Hematopoietic multipotent progenitor cell treated with erythropoietin and hydrocortisone succinate and interleukin-3 and kit ligand, for 17 days (in vitro differentiated cells): ENCODE data around the gene TNS3.

Experiments used
- DNase-seq: peaks from one replicate; pipeline ENCODE4 v3.0.0-alpha.2; 2015; ENCODE audit warnings: low spot score

TNS3 gene

DNA sequence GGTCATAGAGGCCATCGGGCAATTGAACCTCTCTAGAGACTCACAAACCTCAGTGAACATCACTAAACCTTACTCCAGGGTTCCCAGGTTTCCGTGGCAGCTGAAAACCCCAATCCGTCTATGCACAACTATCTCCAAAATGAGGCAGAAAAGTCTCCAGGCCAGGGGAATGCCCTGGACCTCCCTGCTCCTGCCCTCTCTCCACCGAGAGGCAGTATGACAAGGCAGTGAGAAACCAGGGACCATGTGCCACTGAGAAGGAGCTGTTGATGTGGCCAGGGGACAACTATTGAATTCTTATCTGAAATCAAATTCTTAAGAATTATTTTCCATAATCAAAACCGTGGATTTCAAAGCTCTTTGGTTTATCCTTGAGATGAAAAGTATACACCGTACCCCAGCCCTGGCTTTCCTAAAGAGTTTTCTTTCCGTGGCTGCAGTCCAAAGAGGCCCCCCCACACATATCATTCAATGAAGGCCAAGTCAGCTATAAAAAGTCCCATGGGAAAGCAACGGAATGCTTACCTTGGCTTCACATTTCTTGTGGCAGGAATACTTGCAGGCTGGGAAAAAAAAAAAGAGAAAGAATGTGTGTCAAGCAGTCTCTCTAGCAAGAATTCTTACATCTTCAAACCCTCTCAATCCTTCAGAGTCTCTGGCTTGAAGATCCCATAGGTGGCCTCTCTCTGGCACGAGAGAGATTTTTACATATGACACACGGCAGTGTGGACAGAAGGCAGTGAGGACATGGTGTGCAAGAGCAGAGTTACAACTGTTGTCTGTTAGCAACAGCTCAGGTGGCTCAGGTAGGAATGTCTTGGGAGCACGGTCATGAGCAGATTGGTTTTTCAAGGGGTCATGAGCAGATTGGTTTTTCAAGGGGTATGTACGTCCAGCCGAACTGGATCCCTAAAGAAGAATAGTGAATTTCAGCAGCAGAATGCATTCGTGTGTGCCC is 75.2 kb downstream of the TNS3 start:
- DNase-seq = no peak

DNA sequence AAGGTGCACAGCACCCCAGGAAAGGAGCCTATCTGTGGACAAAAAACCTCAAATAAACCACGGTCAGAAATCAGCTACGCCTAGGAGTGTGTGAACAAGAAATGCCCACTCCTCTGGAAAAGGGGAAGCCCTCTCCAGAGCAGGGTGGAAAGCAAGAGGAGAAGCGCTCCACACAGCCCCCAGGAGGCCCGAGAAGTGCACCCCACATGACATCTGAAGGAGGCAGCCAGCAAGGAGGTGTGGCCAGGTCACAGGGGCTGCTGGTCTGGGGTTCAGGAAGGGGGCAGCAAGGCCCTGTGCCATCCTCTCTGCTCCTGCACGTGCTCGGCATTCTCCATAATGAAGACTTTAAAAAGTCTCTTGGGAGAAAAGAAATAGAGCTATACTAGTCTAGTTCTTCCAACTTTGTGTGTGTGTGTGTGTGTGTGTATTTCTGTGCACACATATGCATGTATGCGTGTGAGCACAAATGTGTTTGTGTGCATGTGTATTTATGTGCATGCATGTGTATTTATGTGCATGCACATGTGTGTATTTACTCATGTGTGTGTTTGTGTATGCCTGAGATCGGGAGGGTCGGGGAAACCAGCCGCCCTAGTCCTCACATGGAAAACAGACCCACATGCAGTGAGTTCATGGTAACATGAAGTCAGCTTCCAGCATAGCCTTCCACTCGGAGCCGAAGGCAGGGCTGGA is 76.5 kb downstream of the TNS3 start:
- no peak for DNase-seq

DNA sequence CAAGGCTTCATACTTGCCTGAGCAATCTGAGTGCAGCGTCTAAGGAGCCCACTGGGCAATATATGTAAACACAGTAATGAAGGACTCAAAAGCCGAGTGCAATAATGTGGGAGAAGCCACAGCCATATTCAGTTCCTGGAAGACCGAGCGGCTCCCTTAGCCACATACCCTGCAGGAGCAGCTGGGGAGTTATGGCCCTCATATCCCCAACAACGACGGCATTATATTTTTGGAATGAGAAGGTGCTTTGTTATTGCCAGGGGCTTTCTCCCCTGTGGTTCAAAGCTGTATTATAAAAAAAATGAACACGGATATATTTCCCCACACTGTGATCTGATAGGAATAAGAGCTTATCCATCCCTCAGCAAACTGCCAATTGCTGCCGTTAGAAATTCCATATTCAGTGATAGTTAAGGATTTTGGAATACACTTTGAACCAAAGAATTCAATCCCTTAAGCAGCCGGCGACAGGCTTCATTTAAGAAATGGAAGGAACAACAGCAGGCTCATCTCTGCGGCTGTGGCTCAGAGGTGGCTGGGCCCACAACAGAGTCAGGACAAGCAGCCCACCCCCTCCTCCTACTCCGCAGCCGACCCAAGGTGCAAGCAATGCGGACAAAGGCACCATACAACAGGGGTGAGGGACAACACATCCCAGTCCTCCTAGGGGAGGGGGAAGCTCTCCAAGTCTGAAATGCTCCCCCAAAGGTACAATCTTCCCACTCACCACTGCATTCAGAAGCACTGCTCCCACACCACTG is 77.2 kb downstream of the TNS3 start:
- DNase-seq = no peak

DNA sequence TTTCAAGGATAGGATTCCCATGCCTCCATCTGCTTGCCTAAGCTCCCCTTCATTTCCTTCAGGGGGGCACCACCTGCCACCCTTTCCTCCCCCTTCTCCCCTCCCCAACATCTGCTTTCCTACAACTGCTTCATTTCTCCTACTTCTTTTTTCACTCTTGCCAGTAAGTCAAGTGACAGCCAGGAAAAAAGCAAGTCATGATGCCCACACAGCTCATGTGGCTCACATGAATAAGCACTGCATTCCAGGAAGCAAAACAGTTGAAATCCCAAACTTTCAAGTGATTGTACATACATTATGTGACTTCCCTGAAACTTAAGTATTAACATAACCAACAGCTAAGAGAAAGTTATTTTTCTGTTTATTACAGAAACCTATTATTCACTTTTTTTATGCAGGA is 78.6 kb downstream of the TNS3 start:
- DNase-seq = peak; percentile 17

DNA sequence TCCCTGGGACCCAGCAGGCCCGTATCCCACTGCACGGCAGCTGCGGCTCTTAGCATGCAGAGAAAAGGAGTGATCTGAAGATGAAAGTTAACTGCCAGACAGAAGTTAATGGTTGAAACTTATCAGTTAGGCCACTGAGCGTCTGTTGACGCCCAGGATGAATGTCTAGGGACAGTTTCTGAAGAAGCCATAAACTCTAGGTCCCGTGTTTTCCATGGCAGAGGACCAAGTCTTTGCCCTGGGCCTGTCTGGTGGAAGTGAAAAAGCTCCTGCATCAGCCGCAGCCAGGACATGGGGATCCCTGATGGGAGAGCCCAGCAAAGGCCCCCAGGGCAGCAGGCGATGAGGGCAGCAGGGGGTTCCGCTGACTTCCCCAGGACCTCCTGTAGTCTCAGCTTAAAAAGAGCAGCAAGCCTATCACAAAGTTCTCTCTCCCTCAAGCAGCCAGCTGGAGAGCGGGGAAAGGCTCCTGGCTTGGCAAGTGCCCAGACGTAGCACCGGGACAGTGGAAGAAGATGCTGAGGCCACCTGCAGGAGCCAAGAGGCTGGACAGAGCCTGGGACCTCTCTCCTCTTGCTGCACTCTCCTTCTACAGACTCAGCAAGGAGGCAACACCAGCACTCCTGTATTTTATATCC is 79.6 kb downstream of the TNS3 start:
- no peak for DNase-seq

DNA sequence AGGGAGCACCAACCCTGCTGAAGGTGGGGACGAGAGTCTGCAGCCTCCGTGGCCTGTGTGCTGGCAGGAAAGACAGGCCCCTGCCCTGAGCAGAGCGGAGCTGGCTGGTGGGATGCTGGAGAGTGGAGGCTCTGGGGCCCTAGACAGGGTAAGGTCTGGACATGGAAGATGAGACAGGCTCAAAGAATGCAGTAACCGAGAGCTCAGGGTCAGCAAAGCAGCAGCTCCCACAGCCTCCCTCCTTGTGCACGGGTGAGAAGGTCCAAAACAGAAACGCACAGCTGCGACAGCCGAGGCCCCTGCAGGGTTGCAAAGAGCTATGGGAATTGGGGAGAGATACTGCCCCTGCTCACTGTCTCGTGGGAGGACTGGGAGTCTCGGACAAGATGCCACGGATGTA is 80.5 kb downstream of the TNS3 start:
- no peak for DNase-seq

DNA sequence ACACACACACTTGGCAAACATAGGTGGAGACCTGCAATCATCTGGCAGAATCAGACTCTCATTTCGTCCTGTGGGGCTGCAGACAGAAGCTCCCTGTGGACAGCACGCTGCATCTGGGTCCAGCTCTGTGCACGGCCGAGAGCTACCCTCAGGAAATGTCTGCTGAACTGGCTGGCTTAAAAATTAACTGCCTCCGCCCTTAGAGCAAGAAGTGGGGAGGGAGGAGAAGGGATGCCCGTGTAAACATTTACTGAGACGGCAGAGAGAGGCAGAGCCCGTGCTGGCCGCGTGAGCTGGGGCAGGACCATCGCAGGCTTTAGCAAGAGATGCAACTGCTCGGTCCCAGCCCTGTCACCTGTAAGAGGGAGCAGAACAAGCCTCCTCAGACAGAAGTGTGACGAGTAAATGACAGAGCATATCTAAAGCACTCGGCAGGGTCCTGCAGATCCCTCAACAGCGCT is 81.8 kb downstream of the TNS3 start:
- no peak for DNase-seq

DNA sequence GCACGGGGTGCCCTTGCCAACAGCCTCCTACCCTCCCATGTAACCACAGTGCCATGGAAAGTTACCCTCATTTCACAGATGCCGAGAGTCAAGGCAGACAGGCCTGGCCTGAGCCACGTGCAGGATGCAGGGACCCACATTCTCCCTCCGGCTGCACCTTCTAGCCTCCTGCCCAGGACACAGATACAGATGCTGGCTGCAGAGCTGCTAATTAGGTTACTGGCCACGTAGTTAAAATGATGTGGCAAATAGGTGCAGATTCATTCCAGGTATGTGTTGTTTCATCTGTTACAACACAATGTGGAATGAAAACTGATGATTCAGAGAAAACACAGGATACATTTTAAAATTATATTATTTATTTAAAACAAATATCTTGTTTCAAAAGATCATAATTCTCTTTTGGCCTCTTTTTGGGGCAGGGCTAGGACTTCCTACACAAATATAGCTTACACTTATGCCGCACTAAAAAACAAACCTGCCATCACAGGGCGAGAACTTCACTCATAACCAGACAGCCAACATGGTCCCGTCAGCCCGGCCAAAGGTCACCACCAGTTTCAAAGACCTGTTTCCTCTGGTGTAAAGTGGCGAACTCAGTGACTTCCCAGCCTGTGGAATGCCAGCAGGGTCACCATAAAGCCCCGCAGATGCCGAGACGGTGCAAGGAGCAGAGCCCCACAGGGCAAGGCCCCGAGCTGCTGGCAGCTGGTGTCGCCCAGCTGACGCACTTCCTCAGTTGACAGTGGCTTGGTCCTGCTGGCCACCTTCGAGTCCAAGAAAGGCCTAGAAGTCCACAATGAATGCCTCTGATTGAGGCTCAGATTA is 83.5 kb downstream of the TNS3 start:
- DNase-seq = no peak

DNA sequence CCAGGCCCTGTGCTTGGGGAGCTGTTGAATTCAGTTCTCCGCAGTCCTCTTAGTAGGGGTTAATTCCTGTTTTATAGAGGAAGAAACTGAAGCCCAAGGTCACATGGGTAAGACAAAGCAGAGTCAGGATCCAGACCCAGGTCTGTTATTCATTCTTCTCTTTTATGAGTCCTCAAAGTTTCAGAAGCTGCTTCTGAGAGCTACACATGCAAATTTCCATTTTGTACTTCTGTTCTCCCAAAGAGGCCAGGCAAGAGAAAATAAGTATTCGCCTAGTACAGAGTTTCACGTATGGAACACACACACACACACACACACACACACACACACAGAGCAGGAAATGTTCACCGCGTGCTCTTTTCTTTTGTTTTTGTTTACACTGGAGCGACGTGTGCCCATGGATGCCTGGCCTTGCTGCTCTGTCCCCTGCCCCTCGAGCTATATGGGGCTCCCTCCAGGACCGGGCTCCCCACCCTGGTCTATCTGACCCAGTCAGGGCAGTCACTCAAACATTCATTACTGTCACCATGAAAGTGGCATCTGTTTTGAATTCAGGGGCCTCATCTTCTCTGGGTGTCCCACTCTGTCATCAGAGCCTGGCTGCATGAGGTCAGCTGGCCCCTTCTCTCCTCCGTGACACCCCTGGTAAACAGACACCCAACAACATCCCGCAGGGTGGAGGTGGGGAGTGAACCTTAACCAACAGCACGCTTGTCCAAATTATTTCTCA is 84.4 kb downstream of the TNS3 start:
- DNase-seq = no peak

DNA sequence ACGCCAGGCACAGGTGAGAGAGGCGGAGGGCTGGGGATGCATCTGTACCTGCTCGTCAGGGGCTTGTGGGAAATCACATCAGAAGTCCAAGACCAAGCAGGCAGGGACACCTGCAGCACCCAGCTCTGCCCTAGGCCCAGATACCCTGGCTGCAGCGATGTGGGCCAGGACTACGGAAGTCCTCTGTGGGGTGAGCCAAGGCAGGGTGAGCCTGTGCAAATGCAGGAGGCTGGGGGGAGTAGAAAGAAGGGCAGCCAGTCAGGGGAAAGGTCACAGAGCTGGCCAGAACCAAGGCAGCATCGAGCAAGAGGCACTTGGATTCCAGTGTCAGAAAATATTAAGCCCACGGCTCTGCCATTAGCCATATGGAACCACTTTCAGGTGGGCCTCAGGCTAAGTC is 85.2 kb downstream of the TNS3 start:
- no peak for DNase-seq

DNA sequence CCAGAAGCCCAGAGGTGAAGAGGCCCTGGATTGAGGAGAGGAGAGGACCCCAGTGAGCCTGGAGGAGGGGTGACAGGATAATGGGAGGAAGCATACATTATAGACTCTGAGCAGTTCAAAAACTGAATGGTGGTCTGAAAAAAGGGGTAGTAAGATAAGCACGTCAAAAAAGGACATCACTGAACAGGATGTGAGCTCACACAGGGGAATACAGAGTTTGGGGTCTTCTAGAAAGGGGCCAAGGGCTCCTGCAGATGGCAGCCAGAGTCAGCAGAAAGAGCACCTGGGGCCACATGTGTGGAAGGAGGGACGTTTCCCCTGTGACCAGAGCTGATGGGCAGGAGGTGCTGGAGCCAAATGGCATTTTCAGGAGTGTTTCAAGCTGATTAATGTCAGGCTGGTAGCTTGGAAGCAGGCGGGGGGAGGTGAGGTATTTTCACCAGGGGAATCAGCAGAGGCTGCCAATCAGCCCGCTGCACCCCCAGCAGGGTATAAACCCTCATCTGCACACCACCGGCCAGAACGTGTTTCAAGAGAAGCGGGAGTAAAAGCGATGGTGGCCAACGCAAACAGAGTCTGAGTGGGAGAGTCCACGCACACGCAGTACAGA is 85.8 kb downstream of the TNS3 start:
- no peak for DNase-seq

DNA sequence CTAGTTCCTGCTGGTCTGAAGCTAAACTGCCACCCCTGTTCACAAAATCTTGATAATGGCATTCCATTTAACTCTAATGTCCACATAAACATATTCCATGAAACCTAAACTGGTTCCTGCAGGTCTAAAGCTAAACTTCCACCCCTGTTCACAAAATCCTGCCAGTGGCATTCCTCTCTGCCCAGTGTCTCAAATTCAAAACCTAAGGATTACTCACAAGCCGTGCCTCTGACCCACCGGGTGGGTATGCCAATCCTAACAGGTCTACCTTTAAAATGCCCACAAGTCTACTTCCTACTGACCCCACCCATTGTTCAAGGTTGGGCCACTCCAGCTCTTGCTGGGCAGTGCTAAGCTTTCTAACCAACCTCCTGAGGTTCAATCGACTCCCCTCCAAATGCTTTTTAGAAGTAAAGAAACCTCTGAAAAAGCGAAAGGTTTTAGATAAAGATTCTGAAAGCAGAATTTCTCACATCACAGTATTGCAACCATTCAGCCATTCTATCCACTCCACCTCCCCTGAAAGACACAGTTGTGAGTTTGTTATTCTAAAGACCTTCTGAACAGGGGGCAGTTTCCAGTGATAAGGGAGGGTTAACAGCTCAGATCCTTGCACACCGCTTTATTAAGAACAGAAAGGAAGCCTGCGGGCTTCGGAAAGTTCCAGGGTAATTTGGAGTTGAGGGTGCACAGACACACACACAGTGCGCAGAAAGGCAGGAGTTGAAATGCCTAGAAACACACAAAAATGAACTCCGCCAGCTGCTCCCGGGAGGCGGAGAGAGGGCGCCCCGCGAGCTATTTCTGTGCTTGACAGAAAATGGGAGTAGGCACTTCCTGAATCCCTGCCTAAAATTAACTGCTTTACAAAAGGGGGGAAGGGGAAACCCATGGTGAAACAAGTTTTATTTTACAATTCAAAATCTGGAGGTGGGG is 87.7 kb downstream of the TNS3 start:
- no peak for DNase-seq

DNA sequence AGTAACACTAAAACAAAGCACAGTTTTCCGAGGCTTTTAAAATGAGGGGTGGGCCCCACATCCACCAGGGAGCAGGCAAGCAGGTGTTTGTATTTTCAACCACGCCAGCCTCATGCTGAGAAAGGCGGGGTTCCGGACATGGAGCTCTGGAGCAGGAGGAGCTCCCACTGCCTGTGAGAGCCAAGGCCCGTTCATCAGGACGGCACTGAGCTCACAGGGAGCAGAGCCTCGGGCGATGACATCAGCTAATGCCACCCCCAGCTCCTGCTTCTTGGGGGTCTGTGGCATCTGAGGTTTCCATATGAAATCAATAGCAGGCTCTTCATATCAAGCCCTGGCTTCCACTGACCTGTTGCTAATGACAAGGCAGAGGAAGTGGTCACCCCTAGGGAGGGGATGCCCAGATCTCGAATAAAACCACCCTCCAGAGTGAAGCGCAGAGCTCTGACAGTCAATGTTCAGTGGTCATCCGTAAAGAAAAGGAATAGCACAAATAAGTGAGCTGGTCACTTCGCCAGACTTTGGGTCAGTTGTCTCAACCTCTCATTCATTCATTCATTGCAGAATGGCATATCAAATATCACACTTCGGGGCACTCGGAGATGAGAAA is 89.1 kb downstream of the TNS3 start:
- DNase-seq = no peak

DNA sequence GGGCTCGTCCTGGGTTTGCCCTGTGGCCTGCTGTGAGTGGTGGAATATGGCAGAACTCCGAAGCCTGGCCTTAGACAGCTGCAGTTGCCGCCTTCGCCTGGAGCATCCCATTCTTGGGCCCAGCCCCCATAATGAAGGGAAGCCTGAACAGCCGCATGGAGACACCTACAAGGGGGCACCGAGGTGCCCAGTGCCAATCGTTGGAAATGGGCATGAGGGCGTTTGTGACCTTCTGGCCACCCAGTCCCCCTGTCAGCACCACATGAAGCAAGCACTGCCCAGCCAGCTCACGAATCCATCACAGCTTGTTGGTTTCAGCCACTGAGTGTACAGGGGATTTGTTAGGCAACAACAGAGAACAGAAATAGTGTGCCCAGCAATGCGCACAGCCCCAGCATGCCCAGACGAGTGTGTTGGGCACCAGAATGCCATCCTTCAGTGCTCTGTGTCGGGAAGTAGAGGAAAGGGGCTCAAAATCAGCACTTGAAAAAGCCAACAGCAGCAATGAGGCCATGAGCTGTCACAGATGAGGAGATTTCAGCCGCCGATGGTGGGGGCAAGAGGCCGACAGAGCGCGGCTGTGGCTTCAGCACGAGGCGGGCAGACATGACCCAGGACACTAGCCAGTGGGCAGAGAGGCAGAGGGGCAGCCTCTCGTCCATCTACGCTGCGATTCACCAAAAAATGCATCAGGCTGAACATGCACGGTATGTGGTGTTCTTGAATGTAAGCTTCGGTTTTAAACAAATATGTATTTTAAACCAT is 91.2 kb downstream of the TNS3 start:
- no peak for DNase-seq

DNA sequence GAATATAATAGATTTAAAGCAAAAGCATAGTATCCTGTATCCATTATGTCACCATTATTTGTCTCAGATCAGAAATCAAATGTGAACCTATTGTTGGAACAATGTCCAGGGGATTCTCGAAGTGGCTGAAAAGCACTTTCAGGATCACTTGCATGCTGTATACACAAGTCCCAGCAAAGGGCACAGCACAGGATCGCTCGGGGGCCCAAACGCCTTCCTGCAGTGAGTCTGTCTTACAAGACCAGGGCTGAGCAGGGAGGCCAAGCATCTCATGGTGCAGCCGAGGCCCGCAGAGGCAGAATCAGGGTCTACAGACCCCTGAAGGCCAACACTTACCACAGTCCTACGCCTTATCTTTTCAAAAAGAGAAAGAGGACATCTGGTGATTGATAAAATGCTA is 92.3 kb downstream of the TNS3 start:
- no peak for DNase-seq

DNA sequence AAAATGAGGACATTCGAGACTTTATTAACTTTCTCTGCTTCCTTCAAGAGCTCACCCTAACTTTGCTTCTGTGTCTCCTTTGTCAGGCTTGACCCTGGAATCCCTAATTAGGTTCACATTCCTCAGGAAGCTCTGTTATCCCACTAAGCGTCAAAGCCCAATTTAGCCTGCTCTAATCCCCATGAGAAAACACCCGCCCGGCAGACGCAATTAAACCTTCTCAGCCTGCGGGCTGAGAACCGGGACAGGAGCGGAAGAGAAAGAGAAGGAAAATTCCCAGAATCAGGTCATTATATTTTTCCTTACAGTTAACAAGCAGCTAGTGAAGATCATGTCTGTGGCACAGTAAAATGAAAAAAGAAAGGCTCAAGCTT is 93.0 kb downstream of the TNS3 start:
- no peak for DNase-seq

DNA sequence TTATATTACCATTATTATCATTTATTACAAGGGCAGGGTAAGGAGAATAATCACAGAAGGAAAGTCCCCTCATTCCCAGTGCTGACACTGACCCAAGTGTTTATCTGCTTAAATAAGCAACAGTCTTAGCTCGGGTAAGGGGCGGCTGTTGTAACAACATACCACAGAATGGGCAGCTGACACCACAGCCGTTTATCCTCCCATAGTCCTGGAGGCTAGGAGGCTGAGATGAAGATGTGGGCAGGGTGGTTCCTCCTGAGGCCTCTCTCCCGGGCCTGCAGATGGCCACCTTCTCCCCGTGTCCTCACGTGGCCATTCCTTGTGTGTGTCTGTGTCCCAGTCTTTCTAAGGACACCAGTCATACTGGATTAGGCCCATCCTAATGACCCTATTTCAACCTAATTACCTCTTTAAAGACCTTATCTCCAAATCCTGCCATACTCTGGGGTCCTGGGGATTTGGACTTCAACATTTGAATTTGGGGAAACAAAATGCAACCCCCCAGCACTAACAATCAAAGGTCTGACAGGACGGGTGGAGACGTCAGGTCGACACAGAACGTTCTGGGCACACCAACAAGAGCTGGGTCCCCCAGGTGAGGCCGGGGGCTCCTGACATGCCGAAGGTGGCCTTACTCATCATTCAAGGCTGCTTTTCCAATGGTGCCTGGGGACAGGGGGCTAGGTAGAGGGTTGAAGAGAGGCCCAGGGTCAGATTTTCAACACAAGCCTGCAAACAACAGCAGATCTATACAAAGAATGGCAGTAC is 93.5 kb downstream of the TNS3 start:
- no peak for DNase-seq
